GM19023 (cell line): Measurements from ENCODE around the gene CRIP2.

ENCODE experiments used
- ATAC-seq: cut with Tn5 transposase; IDR thresholded peaks from one replicate; pipeline ENCODE4 v1.9.1; 2021; ENCODE audit warnings: mild to moderate bottlenecking, moderate library complexity; ENCODE audit not compliant: unreplicated experiment

Gene CRIP2

GRCh38 chr14:105461903-105462302, 12.7 kb upstream of the CRIP2 start:
- ATAC-seq, result no peak

DNA sequence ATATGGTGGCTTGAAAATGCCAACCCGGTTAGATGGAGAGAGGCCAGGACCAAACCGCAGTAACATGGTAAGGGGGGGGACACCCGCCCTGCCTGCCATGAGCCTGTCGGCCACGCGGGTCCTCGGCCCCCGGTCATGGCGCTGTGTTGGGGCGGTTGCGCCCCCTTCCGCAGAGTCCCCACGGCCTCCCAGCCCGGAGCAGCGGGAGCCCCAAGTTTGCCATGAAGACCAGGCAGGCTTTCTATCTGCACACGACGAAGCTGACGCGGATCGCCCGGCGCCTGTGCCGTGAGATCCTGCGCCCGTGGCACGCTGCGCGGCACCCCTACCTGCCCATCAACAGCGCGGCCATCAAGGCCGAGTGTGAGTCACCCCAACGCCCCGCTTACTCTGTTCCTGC, 10.1 kb upstream of the CRIP2 start:
- no peak for ATAC-seq

- no peak for ATAC-seq
These were observed 9.2 kb upstream of the CRIP2 start for GRCh38 chr14:105465209-105466031.

DNA sequence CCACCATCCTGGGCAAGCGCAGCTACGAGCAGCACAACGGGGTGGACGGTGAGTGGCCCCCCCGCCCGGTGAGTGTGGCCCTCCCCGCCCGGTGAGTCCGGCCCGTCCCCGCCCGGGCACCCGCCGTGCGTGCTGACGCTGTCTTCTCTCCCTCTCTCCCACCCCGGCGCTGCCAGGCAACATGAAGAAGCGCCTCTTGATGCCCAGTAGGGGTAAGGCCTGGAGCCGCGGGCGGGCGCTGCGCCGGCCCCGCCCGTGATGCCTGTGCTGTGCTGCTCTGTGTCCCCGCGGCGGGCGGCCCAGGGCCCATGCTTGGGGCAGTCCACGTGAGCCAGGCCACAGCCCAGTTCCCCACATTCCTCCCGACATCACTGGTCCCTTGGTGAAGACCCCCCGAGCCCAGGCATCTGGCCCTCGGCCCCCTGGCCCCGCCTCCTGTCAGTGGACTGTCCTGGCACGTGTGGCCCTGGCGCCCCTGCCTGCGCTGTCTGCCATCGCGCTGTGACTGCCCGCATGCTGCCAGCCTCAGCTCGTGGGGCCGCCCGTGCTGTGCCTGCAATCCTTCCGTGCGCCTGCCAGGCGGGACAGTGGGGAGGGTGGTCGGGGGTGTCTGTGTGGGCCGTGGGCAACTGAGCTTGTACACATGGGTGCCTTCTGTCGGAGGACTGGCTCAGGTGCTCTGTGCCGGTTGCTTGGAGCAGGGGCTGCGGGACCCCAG, 7.9 kb upstream of the CRIP2 start:
- no peak for ATAC-seq

DNA sequence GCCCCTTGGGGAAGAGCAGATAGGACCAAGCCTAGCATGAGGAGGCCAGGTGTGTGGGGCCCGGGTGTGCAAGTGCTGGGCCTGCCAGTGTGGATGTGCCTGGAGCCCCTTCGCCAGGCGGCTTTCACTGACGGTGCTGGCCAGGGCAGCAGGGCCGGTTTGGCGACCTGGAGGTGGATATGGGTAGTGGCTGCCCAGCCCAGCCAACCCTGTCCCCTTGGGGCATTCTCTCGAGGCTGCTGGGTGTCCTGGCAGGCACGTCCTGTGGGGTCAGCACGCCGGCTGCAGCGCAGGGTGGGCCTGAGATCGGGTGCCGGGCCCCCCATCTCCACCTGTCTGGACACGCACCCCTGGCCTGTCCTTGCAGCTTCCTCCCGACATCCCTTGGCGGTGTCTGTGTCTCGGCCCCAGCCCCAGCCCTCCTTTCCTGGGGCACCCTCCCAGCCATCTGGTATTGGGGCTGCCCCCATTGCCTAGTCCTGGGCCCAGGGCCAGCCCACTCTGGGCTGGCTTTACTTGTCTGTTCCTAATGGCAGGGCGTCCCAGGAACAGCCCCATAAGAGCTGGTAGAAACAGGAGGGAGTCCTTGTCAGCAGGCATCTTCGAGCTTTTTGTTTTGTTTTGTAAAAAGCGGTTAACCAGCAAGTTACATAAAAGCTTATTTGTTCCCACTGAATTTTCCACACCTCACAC, 7.2 kb upstream of the CRIP2 start:
- no peak for ATAC-seq

GRCh38 chr14:105467942-105468471, 6.6 kb upstream of the CRIP2 start:
- ATAC-seq, result no peak

DNA sequence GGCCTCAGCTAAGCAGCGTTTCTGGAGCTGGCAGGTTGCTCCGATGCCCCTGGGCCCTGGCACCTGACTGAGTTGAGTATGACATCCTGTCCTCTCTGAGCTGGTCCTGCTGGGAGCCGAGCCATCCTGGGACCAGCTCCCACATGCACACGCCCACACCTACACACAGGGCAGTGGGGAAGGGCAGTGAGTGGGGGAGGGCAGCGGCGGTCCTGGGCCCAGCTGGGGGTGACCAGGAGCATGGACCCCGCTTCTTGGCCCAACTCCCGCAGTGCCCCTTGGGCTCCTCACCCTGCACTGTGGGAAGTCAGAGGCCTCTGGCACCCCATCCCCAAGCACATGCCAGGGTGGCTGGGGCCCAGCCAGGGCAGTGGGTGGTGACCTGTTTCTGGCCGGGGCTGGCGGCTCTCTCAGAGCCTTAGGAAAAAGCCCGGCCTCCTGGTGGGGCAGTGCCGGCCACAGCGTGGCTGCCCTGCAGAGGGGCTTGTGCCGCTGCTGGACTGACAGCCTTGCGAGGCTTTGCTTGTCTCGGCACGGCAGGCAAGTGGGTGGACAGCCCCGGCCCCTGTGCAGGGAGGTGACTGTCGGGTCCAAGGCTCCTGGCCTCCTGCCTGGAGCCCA, 5.9 kb upstream of the CRIP2 start:
- no peak for ATAC-seq

DNA sequence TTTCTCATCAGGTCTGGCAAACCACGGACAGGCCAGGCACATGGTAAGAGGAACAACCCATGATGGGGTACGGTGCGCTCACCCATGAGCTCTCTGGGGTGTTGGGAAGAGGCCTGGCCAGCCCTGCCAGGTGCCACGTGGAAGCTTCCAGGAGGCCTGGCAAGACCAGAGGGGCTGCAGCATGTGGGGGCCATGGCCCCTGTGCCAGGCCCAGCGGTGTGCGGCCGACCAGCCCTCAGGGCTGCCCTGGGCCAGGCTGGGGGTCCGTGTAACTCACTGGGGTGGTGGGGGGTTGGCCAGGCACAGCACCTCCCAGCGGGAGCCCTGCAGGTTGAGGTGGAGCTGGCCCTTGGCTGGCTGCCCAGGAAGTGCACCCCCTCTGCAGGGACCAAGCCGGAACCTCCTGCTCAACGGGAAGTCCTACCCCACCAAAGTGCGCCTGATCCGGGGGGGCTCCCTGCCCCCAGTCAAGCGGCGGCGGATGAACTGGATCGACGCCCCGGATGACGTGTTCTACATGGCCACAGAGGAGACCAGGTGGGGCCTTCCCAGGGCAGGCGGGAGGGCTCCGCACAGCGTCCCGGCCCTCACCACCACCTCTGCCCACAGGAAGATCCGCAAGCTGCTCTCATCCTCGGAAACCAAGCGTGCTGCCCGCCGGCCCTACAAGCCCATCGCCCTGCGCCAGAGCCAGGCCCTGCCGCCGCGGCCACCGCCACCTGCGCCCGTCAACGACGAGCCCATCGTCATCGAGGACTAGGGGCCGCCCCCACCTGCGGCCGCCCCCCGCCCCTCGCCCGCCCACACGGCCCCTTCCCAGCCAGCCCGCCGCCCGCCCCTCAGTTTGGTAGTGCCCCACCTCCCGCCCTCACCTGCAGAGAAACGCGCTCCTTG, 4.9 kb upstream of the CRIP2 start:
- ATAC-seq, result no peak

DNA sequence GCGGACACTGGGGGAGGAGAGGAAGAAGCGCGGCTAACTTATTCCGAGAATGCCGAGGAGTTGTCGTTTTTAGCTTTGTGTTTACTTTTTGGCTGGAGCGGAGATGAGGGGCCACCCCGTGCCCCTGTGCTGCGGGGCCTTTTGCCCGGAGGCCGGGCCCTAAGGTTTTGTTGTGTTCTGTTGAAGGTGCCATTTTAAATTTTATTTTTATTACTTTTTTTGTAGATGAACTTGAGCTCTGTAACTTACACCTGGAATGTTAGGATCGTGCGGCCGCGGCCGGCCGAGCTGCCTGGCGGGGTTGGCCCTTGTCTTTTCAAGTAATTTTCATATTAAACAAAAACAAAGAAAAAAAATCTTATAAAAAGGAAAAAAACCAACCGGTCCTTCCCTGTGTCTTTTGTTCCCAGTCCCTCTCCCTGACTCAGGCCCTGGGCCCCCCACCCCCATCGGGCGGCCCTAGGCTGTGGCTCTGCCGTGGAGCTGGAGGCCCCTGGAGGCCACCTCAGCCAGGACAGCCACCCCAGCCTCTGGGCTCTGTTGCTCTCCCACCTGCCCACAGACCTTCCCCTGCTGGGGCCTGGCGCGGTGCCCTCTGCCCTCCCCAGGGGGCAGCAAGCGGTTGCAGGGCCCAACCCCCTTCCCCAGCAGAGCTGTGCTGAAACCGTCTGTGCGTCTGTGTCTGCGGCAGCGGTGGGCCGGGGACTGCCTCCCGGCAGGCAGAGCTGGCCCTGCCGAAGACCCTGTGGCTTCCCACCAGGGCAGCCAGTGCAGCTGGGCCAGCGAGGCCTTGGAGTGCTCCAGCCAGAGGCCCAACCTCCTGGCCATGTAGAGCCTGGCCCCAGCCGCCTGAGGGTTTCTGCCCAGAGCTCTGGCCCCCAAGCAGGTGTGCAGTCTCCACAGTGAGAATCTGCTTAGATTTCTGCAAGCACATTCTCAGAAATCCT, 4.0 kb upstream of the CRIP2 start:
- ATAC-seq, result no peak

GRCh38 chr14:105471297-105471821, 3.3 kb upstream of the CRIP2 start:
- no peak for ATAC-seq

- no peak for ATAC-seq
These were observed 2.7 kb upstream of the CRIP2 start for GRCh38 chr14:105471823-105472485.

DNA sequence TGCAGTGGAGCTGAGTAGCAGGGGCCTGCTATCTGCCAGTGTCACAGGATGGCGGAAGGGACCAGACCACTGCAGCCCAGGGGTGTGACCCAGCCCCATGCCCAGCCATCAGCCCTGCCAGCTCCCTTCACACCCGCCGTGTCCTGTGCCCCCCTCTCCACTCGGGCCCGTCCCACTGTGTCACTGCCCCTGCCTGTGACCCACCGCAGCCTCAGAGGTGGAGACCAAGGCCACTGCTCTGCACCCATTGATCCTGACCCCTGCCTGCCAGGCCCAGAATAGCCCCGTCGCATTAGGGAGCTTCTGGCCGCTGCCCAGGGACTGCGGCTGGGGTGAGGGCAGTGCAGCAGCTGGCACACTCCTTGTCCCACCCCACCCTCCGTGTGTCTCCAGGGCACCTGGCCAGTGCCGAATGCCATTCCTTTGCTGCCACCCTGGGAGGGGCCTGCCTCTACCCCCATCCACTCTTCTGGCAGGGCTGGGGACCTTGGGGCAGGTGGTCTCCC, 2.1 kb upstream of the CRIP2 start:
- no peak for ATAC-seq

DNA sequence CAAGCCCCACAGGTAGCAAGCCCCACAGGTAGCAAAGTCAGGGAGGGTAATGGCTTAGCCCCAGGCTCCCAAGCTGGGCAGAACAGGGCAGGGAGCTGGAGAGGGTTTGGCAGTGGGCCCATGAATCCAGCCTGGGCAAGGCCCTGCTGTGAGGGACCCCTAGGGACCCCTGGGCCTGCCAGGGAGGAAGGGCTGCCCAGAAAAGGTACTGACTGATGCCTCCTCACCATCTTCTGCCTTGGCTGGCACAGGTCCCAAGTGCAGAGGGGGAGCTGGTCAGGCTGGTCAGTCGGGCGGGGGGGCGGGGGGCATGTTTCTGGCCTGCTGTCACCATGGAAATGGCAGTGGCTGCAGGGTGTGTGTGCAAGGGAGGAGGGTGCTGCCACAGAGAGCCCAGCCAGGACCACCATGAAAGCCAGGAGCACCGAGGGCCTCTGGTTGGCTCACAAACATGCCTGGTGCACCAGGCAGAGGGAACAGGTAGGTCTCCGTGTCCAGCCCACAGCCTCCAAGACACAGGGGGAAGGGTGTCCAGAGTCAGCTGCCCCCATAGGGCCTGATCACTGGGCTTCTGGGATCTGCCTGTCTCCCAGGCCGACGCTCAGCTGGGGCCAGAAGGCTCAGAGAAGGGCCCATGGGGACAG, 1.5 kb upstream of the CRIP2 start:
- ATAC-seq, result no peak

GRCh38 chr14:105473677-105474482, 741 bp upstream of the CRIP2 start:
- ATAC-seq, result no peak

GRCh38 chr14:105475269-105476096, 862 bp downstream of the CRIP2 start:
- no peak for ATAC-seq
